Smooth muscle cell (in vitro differentiated cells): ENCODE results near the gene POLR1A. TPM values are rescaled to one million over a fixed set of nuclear protein-coding genes. Genes with fewer than 3 reads are reported as not detected.

Experiments
- DNase-seq: peaks from one replicate; lab custom pipeline; 2025; ENCODE audit not compliant: unreplicated experiment; lab: John Stamatoyannopoulos, UW
- H2AFZ ChIP-seq: fragments of 200-600 bp; sonication (generic); 2 replicates; pipeline ENCODE4 v1.6.0; 2016; ENCODE audit warnings: antibody characterized with exemption, low read depth, mild to moderate bottlenecking
- H3F3A ChIP-seq: fragments of 200-600 bp; sonication (generic); 2 replicates; pipeline ENCODE4 v1.6.0; 2017; ENCODE audit warnings: antibody characterized with exemption, low read depth
- H3K27ac ChIP-seq: fragments of 200-600 bp; sonication (generic); 2 replicates; pipeline ENCODE4 v1.5.1; 2016; ENCODE audit warnings: low read depth, mild to moderate bottlenecking
- H3K27me3 ChIP-seq: fragments of 200-600 bp; sonication (generic); 2 replicates; pipeline ENCODE4 v1.6.1; 2016; ENCODE audit warnings: low read depth, mild to moderate bottlenecking
- H3K36me3 ChIP-seq: fragments of 200-600 bp; sonication (generic); 2 replicates; pipeline ENCODE4 v1.5.1; 2016; ENCODE audit warnings: low read depth
- H3K4me1 ChIP-seq: fragments of 200-600 bp; sonication (generic); 2 replicates; pipeline ENCODE4 v1.5.1; 2016; ENCODE audit warnings: low read depth
- H3K4me2 ChIP-seq: fragments of 200-600 bp; sonication (generic); 2 replicates; pipeline ENCODE4 v1.6.0; 2016; ENCODE audit warnings: mild to moderate bottlenecking
- H3K4me3 ChIP-seq: fragments of 200-600 bp; sonication (generic); 2 replicates; pipeline ENCODE4 v1.5.1; 2016; ENCODE audit warnings: mild to moderate bottlenecking
- H3K79me2 ChIP-seq: fragments of 200-600 bp; sonication (generic); 2 replicates; pipeline ENCODE4 v1.6.0; 2016; ENCODE audit warnings: low read depth, mild to moderate bottlenecking
- H3K9ac ChIP-seq: fragments of 200-600 bp; sonication (generic); 2 replicates; pipeline ENCODE4 v1.6.0; 2016; ENCODE audit warnings: low read depth
- H3K9me3 ChIP-seq: fragments of 200-600 bp; sonication (generic); replicated peaks from 2 replicates; pipeline ENCODE4 v1.5.1; 2016; ENCODE audit warnings: low read depth
- H4K20me1 ChIP-seq: fragments of 200-600 bp; sonication (generic); 2 replicates; pipeline ENCODE4 v1.6.0; 2016; ENCODE audit warnings: low read depth
- WGBS: methylation state at CpG from one replicate; pipeline ENCODE4 v1.1.7; 2016; ENCODE audit warnings: low lambda C conversion rate; 5-methylcytosine and 5-hydroxymethylcytosine counted together
- polyA plus RNA-seq: library from polyadenylated mRNA; unstranded; fragments of >200 nt; fragmentation: Nextera tagmentation; extraction: Ambion mirVana; gene quantifications from 2 replicates; pipeline ENCODE4 v1.2.1, GENCODE V29; 2016
- total RNA-seq: library from RNA; depleted of rRNA; stranded (reverse); fragments of >200 nt; gene quantifications from 2 replicates; pipeline ENCODE4 v1.2.3, GENCODE V29; 2014
- TF ChIP-seq, protein P1 (sequence below): fragments of 200-600 bp; sonication (generic); IDR thresholded peaks from 2 replicates; pipeline ENCODE4 v1.5.1; 2017; ENCODE audit warnings: borderline replicate concordance, mild to moderate bottlenecking, antibody characterized with exemption; ENCODE audit not compliant: insufficient read depth, poor library complexity, severe bottlenecking

POLR1A gene
- total and polyA plus RNA-seq, 2 experiments from 2014 or later = 4.9 to 20.8 TPM

DNA sequence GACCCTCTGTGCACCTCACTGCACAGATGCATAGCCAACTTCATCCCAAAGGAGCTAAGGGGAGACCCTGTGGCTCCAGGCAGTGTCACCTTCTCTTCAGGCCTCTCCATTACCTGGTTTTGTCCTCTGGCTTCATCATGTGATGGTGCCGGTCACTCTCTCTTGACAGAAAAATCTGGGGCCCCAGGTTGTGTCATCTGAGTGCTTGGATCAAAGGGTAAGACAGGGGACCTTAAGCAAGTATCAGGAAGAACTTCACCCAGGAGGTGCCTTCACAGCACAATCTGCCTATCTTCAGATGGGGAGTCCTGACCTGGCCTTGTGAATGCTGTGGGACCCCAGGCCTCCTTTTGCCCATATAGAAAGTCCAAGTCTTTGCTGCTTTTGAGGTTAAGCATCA lies 104.4 kb downstream of the POLR1A start:
- no peak overlapping the region for H2AFZ ChIP-seq
- WGBS = 100% methylated on average over 1 of the region's 1 CpG
- no peaks in the 10 kb centered on the region for H3K36me3 ChIP-seq
- no peak overlapping the region for H3K27ac ChIP-seq
- no peak overlapping the region for H3K9ac ChIP-seq
- H3K4me3 ChIP-seq = no peak overlapping the region
- H3F3A ChIP-seq = peaks cover 14% of the 10 kb centered on the region
- H4K20me1 ChIP-seq = no peaks in the 10 kb centered on the region
- no peaks in the 10 kb centered on the region for H3K27me3 ChIP-seq
- H3K4me1 ChIP-seq = peaks cover 11% of the 10 kb centered on the region
- H3K9me3 ChIP-seq = no peaks in the 10 kb centered on the region
- TF ChIP-seq, protein P1, sequence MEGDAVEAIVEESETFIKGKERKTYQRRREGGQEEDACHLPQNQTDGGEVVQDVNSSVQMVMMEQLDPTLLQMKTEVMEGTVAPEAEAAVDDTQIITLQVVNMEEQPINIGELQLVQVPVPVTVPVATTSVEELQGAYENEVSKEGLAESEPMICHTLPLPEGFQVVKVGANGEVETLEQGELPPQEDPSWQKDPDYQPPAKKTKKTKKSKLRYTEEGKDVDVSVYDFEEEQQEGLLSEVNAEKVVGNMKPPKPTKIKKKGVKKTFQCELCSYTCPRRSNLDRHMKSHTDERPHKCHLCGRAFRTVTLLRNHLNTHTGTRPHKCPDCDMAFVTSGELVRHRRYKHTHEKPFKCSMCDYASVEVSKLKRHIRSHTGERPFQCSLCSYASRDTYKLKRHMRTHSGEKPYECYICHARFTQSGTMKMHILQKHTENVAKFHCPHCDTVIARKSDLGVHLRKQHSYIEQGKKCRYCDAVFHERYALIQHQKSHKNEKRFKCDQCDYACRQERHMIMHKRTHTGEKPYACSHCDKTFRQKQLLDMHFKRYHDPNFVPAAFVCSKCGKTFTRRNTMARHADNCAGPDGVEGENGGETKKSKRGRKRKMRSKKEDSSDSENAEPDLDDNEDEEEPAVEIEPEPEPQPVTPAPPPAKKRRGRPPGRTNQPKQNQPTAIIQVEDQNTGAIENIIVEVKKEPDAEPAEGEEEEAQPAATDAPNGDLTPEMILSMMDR = no peak
- DNase-seq = no peak
- H3K4me2 ChIP-seq = no peak overlapping the region
- no peaks in the 10 kb centered on the region for H3K79me2 ChIP-seq

DNA sequence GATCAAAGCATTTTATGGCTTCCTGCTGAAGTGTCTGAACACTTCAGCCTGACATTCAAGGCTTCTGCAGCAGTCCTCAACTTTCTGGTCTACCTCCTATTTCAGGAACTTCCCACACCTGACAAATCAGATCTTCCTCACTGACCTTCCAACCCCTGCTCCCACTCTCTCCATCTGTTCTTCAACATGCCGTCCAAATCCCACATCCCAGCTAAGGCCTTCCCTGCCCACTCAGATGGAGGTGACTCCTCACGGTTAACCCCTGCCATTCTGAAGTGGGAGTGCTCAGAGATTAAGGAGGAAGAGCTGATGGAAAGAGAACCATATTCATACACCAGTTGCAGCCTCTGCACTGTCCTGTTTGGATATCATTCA lies 104.8 kb downstream of the POLR1A start:
- Histone ChIP-seq H3K4me3 (no peak overlapping the region), H3K79me2 (no peaks in the 10 kb centered on the region), H3K27ac (no peak overlapping the region), H3K27me3 (no peaks in the 10 kb centered on the region), H3K36me3 (no peaks in the 10 kb centered on the region), H3K4me2 (no peak overlapping the region), H3K9me3 (no peaks in the 10 kb centered on the region), H3K9ac (no peak overlapping the region), H4K20me1 (no peaks in the 10 kb centered on the region), H3F3A (peaks cover 14% of the 10 kb centered on the region), H2AFZ (no peak overlapping the region), H3K4me1 (peaks cover 11% of the 10 kb centered on the region)
- TF ChIP-seq, protein P1 = no peak
- 45% methylated on average over 2 of the region's 2 CpGs for WGBS
- no peak for DNase-seq

DNA sequence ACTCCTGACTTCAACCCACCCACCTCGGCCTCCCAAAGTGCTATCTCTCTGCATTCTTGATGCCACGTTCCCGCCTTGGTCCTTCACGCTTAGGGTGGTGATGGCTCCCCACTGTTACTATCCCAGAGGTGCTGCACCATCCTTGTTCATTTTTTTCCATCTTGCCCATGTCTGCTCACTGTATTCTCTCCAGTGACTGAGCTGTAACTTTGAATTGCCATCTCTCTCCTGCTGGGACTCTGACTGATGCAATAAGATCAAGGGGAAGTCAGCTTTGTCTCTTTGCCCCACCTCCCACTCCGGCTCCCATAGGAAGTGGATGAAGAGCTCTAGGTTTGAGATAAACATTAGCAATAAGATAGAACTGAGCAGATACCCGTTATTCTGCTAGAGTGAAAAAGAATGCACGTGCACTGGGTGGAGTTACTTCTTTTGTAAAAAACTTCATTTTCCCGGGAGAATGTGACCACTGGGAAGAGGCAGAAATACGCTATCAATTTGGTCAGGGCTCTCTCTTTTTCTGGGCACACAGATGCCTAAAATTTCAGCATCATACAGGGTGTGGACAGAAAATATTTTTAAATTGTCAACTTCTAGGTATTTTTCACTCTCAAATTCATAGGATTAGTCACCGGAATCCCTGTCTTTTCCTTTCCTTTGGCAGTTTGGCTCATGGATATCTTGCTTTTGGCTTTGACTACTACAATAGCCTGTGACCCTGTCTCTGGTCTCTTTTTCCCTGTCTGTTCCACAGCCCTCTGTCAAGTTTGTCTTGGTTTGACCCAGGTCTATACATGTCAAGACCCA lies 105.4 kb downstream of the POLR1A start:
- H3K9ac ChIP-seq = no peak overlapping the region
- TF ChIP-seq, protein P1 = no peak
- H3F3A ChIP-seq = peaks cover 14% of the 10 kb centered on the region
- no peaks in the 10 kb centered on the region for H3K9me3 ChIP-seq
- H3K27me3 ChIP-seq = no peaks in the 10 kb centered on the region
- peak overlapping the region; percentile 8 for H2AFZ ChIP-seq
- H4K20me1 ChIP-seq = no peaks in the 10 kb centered on the region
- no peaks in the 10 kb centered on the region for H3K36me3 ChIP-seq
- H3K4me1 ChIP-seq = peaks cover 11% of the 10 kb centered on the region
- H3K4me2 ChIP-seq = no peak overlapping the region
- no peaks in the 10 kb centered on the region for H3K79me2 ChIP-seq
- WGBS = 74% methylated on average over 10 of the region's 10 CpGs
- no peak overlapping the region for H3K27ac ChIP-seq
- DNase-seq = no peak
- H3K4me3 ChIP-seq = no peak overlapping the region
